Neutrophil (primary cell): ENCODE data around the gene TXNDC2.

Source experiments
- H3K27ac ChIP-seq: fragments of 200-600 bp; sonication (generic); 2 replicates; pipeline ENCODE4 v1.5.1; 2016; ENCODE audit warnings: mild to moderate bottlenecking, moderate library complexity
- H3K27me3 ChIP-seq: fragments of 200-600 bp; sonication (generic); 2 replicates; pipeline ENCODE4 v1.6.0; 2016; ENCODE audit warnings: mild to moderate bottlenecking
- H3K36me3 ChIP-seq: fragments of 200-600 bp; sonication (generic); 2 replicates; pipeline ENCODE4 v1.5.1; 2017
- H3K4me1 ChIP-seq, 2 experiments: fragments of 200-600 bp in 1 of 2; sonication (generic) in 1 of 2; 1 replicate in 1 of 2; 2 replicates in 1 of 2; pipeline versions ENCODE4 v1.5.1 to v1.6.1; 2013 to 2016; ENCODE audit warnings: low read depth in 1 of 2, low read length in 1 of 2, mild to moderate bottlenecking in 1 of 2, moderate library complexity in 1 of 2; ENCODE audit not compliant: control insufficient read depth in 1 of 2, insufficient read depth in 1 of 2
- H3K4me3 ChIP-seq, 2 experiments: fragments of 200-600 bp in 1 of 2; sonication (generic) in 1 of 2; 1 replicate in 1 of 2; 2 replicates in 1 of 2; pipeline ENCODE4 v1.5.1; 2013 to 2016; ENCODE audit warnings: low read depth in 1 of 2, low read length in 1 of 2, mild to moderate bottlenecking in 1 of 2, moderate library complexity in 1 of 2
- H3K9me3 ChIP-seq: fragments of 200-600 bp; sonication (generic); 2 replicates; pipeline ENCODE4 v1.5.1; 2016
- TF ChIP-seq, protein P1 (sequence below): fragments of 200-600 bp; sonication (generic); IDR thresholded peaks from 2 replicates; pipeline ENCODE4 v1.5.1; 2016; ENCODE audit warnings: antibody characterized with exemption

The TXNDC2 gene

DNA sequence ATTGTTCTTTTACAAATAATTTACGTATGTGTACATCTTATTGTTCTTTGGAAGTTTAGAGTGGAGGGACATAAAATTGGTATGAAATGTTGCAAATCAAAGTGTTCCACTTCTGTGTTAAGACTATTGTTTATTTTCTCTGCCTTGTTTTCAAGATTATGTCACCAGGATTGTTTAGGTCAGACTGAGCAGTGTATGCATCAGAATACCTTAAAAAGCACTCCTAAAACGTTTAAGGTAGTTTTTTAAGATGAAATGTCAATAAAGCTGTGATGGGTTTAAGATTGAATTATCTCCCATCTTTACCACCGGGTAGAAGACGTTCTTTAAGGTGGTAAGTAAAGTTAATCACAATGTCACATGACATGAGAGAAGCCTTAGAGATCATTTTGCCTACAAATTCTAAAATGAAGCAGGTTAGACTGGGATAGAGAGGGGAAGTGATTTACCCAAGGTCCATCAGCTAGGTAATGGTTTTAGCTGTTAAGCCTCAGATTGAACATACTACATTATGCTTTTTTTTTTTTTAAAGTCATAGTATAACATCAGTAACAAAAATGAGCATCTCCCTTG is 38.7 kb downstream of the TXNDC2 start:
- H3K4me1 ChIP-seq: peaks cover 23 to 41% of the 10 kb centered on the region in 2 experiments
- TF ChIP-seq, protein P1, sequence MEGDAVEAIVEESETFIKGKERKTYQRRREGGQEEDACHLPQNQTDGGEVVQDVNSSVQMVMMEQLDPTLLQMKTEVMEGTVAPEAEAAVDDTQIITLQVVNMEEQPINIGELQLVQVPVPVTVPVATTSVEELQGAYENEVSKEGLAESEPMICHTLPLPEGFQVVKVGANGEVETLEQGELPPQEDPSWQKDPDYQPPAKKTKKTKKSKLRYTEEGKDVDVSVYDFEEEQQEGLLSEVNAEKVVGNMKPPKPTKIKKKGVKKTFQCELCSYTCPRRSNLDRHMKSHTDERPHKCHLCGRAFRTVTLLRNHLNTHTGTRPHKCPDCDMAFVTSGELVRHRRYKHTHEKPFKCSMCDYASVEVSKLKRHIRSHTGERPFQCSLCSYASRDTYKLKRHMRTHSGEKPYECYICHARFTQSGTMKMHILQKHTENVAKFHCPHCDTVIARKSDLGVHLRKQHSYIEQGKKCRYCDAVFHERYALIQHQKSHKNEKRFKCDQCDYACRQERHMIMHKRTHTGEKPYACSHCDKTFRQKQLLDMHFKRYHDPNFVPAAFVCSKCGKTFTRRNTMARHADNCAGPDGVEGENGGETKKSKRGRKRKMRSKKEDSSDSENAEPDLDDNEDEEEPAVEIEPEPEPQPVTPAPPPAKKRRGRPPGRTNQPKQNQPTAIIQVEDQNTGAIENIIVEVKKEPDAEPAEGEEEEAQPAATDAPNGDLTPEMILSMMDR: no peak

DNA sequence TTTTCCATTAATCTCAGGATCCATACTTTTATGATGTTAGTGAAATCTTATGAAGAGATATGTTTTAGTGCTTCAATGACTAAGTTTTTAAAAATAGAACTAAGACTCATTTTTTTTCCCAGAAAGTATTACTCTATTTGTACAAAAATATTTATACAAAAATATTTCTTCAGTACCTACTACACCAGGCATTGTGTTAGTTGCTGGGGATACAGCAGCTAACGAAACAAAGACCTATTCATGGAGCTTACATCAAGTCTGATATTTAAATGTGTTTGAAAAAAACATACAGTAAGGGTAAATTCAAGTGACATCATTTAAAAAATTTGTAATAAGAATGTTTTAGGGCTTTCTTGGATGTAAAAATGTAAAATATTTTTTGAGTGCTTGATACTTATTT is 39.6 kb downstream of the TXNDC2 start:
- H3K27ac ChIP-seq: peak overlapping the region; percentile 23
- H3K4me1 ChIP-seq: peaks cover 19 to 37% of the 10 kb centered on the region in 2 experiments
- H3K27me3 ChIP-seq: no peaks in the 10 kb centered on the region
- TF ChIP-seq, protein P1: no peak
- H3K4me3 ChIP-seq: no peak overlapping the region
- no peaks in the 10 kb centered on the region for H3K9me3 ChIP-seq
- H3K36me3 ChIP-seq: peaks cover 5% of the 10 kb centered on the region

More for the DNA sequence above, 38.7 kb downstream of the TXNDC2 start:
- Histone ChIP-seq H3K4me3 (no peak overlapping the region), H3K27ac (no peak overlapping the region), H3K36me3 (peaks cover 5% of the 10 kb centered on the region), H3K9me3 (no peaks in the 10 kb centered on the region), H3K27me3 (no peaks in the 10 kb centered on the region)

DNA sequence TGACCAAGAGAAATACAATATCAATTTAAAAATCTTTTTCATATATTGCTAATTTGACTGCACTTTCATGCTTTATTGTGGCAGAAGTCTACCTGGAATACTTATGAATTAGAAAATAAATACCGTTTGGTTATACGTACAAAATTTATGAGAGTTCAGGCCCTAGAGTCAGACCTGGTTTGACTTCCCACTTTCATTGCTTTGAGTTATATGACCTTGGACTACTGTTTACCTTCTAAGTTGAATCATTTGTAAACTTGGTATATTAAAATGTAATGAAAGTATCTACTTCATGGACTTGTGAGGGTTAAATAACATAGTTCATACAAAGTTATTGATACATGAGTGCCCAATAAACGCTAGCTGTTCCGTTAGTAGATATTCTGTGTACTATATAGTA is 40.0 kb downstream of the TXNDC2 start:
- Histone ChIP-seq H3K4me1 (peaks cover 15 to 33% of the 10 kb centered on the region in 2 experiments), H3K27ac (peak overlapping the region; percentile 23), H3K27me3 (no peaks in the 10 kb centered on the region), H3K9me3 (no peaks in the 10 kb centered on the region), H3K36me3 (peaks cover 5% of the 10 kb centered on the region), H3K4me3 (no peak overlapping the region)
- TF ChIP-seq, protein P1: no peak

DNA sequence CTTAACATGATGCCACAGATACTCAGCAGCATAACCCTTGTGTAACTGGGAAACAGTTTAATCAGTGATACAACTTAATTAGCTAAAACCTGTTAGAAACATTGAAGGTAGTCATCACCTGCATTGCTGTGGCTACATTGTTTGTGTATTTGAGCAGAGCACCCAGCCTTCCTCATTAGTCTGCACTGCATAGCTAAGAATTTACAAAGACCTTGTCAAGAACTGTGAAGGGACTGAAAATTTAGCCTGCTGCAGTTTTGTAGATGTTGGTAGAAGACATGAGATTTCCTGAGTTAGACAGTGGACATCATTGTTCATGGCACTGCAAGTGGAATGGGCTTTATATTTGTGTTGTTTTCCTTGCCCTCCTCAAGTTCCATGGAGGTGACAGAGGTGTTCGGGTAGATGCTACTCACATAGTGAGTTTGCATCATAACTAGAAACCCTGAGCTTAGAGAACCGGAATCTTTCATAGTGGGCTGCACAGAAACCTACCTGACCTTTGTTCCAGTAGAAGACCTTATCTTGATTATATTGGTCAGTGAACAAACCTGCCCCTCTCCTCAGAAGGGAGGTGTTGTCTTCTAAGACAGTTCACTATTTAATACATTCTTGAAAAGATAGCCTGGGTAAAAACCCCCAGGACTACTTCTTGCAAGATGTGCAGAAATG is 40.6 kb downstream of the TXNDC2 start:
- Histone ChIP-seq H3K9me3 (no peaks in the 10 kb centered on the region), H3K36me3 (peaks cover 5% of the 10 kb centered on the region), H3K4me3 (no peak overlapping the region), H3K27ac (peak overlapping the region; percentile 23), H3K4me1 (peaks cover 10 to 29% of the 10 kb centered on the region in 2 experiments), H3K27me3 (no peaks in the 10 kb centered on the region)
- TF ChIP-seq, protein P1: no peak

DNA sequence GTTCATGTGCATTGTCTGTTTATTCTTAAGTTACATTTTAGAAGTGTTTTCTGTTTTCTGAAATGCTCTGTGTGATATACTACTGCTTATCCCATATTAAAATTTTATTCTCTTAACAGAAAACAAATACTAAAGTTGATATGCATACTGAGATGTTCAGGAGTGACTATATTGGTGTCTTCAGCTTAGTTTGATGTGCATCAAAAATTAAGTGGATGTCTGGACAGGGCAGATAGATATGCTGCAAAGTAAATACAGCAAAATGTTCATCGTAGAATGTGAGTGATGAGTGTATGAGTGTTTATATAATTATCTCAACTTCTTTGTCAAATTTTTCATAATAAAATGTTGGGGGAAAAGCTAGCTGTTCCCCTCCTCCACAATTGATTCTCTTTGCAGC is 41.2 kb downstream of the TXNDC2 start:
- H3K36me3 ChIP-seq: peaks cover 3% of the 10 kb centered on the region
- H3K4me3 ChIP-seq: no peak overlapping the region
- H3K4me1 ChIP-seq: peaks cover 10 to 35% of the 10 kb centered on the region in 2 experiments
- TF ChIP-seq, protein P1: no peak
- peak overlapping the region; percentile 23 for H3K27ac ChIP-seq
- H3K9me3 ChIP-seq: no peaks in the 10 kb centered on the region
- no peaks in the 10 kb centered on the region for H3K27me3 ChIP-seq
